HepG2 (cell line): Measurements from ENCODE around the gene LHX5.

Experiments used
- AGO2 ChIP-seq: fragments of 200-400 bp; formaldehyde crosslinking; optimal IDR thresholded peaks from 2 replicates; pipeline ENCODE3; 2017; ENCODE audit warnings: mild to moderate bottlenecking, low read depth, low read length, moderate library complexity
- CTCF ChIP-seq: sonication (generic); formaldehyde crosslinking; IDR thresholded peaks from 2 replicates; pipeline ENCODE4 v1.5.0; 2020; ENCODE audit warnings: mild to moderate bottlenecking, missing genetic modification reagents, moderate library complexity
- HOXA5 ChIP-seq: sonication (generic); formaldehyde crosslinking; IDR thresholded peaks from 2 replicates; pipeline ENCODE4 v1.4.0; 2020; ENCODE audit warnings: missing genetic modification reagents
- MXI1 ChIP-seq: IDR thresholded peaks from 3 replicates; pipeline ENCODE4 v1.6.1; 2012; ENCODE audit warnings: low read depth, low read length, inconsistent platforms, borderline replicate concordance
- ZFX ChIP-seq: sonication (generic); formaldehyde crosslinking; IDR thresholded peaks from 2 replicates; pipeline ENCODE4 v1.4.0; 2020; ENCODE audit warnings: mild to moderate bottlenecking, low read depth, missing genetic modification reagents, moderate library complexity

GRCh38 chr12:113468365-113469223 lies 3.1 kb downstream of the LHX5 start:
- no peak for TF ChIP-seq HOXA5
- no peak for TF ChIP-seq CTCF
- TF ChIP-seq AGO2 = no peak
- no peak for TF ChIP-seq MXI1
- no peak for TF ChIP-seq ZFX
